DND-41 (cell line): Measurements from ENCODE around the gene DLGAP4.

ENCODE experiments used
- ATAC-seq: fragments of 200-7000 bp; cut with Tn5 transposase; 3 replicates; pipeline ENCODE4 v1.9.1; 2021; ENCODE audit warnings: low read depth; ENCODE audit not compliant: insufficient read depth
- DNase-seq: peaks from one replicate; pipeline ENCODE4 v3.0.0-alpha.2; 2020
- H2AFZ ChIP-seq: 2 replicates; pipeline ENCODE4 v1.6.0; 2012; ENCODE audit warnings: low read depth, low read length
- H3K27ac ChIP-seq: 2 replicates; pipeline ENCODE4 v1.5.1; 2012; ENCODE audit warnings: low read length, inconsistent platforms
- H3K27me3 ChIP-seq: fragments of 200-600 bp; sonication (generic); 2 replicates; pipeline ENCODE4 v1.6.0; 2012; ENCODE audit warnings: low read length, mild to moderate bottlenecking, inconsistent platforms; ENCODE audit not compliant: insufficient read depth, poor library complexity
- H3K36me3 ChIP-seq: 2 replicates; pipeline ENCODE4 v1.5.1; 2012; ENCODE audit warnings: low read length, inconsistent platforms; ENCODE audit not compliant: insufficient read depth
- H3K4me1 ChIP-seq: 2 replicates; pipeline ENCODE4 v1.5.1; 2012; ENCODE audit warnings: mild to moderate bottlenecking, low read length; ENCODE audit not compliant: insufficient read depth
- H3K4me2 ChIP-seq: 2 replicates; pipeline ENCODE4 v1.6.0; 2012; ENCODE audit warnings: mild to moderate bottlenecking, moderate library complexity, low read length, inconsistent platforms; ENCODE audit not compliant: insufficient read depth
- H3K4me3 ChIP-seq, 2 experiments: fragments of 200-600 bp in 1 of 2; shearing (Covaris generic) in 1 of 2; 2 replicates each; pipeline ENCODE4 v1.5.1; 2012 to 2016; ENCODE audit warnings: inconsistent platforms in 2 of 2, low read length in 2 of 2, mild to moderate bottlenecking in 2 of 2, low read depth in 1 of 2, moderate library complexity in 1 of 2
- H3K79me2 ChIP-seq: 2 replicates; pipeline ENCODE4 v1.6.0; 2012; ENCODE audit warnings: low read length, inconsistent platforms; ENCODE audit not compliant: insufficient read depth
- H3K9ac ChIP-seq: 2 replicates; pipeline ENCODE4 v1.6.0; 2012; ENCODE audit warnings: low read depth, mild to moderate bottlenecking, inconsistent platforms, low read length, moderate library complexity
- H3K9me3 ChIP-seq: 2 replicates; pipeline ENCODE4 v1.5.1; 2012; ENCODE audit warnings: low read length, moderate library complexity, mild to moderate bottlenecking, inconsistent platforms; ENCODE audit not compliant: insufficient read depth, severe bottlenecking
- H4K20me1 ChIP-seq: 2 replicates; pipeline ENCODE4 v1.6.0; 2012; ENCODE audit warnings: low read length; ENCODE audit not compliant: insufficient read depth
- CTCF ChIP-seq: IDR thresholded peaks from 2 replicates; pipeline ENCODE4 v1.5.1; 2012; ENCODE audit warnings: borderline replicate concordance, low read length, moderate library complexity, mild to moderate bottlenecking; ENCODE audit not compliant: poor library complexity, severe bottlenecking; ENCODE audit errors: extremely low read depth
- EZH2 ChIP-seq: IDR thresholded peaks from 3 replicates; pipeline ENCODE4 v1.6.1; 2012; ENCODE audit warnings: borderline replicate concordance, low read depth, mild to moderate bottlenecking, moderate library complexity, low read length, inconsistent platforms; ENCODE audit not compliant: severe bottlenecking

Gene DLGAP4

GRCh38 chr20:36266189-36266588, 40.0 kb upstream of the DLGAP4 start:
- Histone ChIP-seq H3K79me2 (no peaks in the 10 kb centered on the region), H3K27ac (no peak overlapping the region), H4K20me1 (0 out of 2 replicates have a peak, but pooled peaks cover 3% of the 10 kb centered on the region), H3K27me3 (no peaks in the 10 kb centered on the region), H2AFZ (no peak overlapping the region), H3K9ac (no peak overlapping the region), H3K4me1 (no peaks in the 10 kb centered on the region), H3K4me3 (no peak overlapping the region), H3K9me3 (no peaks in the 10 kb centered on the region), H3K4me2 (no peak overlapping the region), H3K36me3 (no peaks in the 10 kb centered on the region)
- DNase-seq (no peak), ATAC-seq (no peak)
- TF ChIP-seq CTCF, result no peak
- no peak for TF ChIP-seq EZH2

GRCh38 chr20:36267605-36268381, 38.3 kb upstream of the DLGAP4 start:
- Histone ChIP-seq H3K27ac (no peak overlapping the region), H3K9ac (no peak overlapping the region), H3K27me3 (no peaks in the 10 kb centered on the region), H3K36me3 (no peaks in the 10 kb centered on the region), H3K4me3 (no peak overlapping the region), H3K4me1 (no peaks in the 10 kb centered on the region), H3K9me3 (no peaks in the 10 kb centered on the region), H3K4me2 (no peak overlapping the region), H2AFZ (no peak overlapping the region), H4K20me1 (0 out of 2 replicates have a peak, but pooled peaks cover 3% of the 10 kb centered on the region), H3K79me2 (no peaks in the 10 kb centered on the region)
- no peak for ATAC-seq
- TF ChIP-seq CTCF, result no peak
- TF ChIP-seq EZH2, result no peak
- no peak for DNase-seq

- Histone ChIP-seq H3K27me3 (no peaks in the 10 kb centered on the region), H3K9ac (no peak overlapping the region), H3K4me1 (no peaks in the 10 kb centered on the region), H3K36me3 (no peaks in the 10 kb centered on the region), H3K4me2 (no peak overlapping the region), H3K9me3 (no peaks in the 10 kb centered on the region), H3K4me3 (no peak overlapping the region), H3K27ac (no peak overlapping the region), H3K79me2 (no peaks in the 10 kb centered on the region), H2AFZ (no peak overlapping the region), H4K20me1 (0 out of 2 replicates have a peak, but pooled peaks cover 3% of the 10 kb centered on the region)
- no peak for TF ChIP-seq EZH2
- TF ChIP-seq CTCF, result no peak
- no peak for ATAC-seq
- no peak for DNase-seq
These were observed 37.4 kb upstream of the DLGAP4 start for GRCh38 chr20:36268440-36269342.
